Measurements from ENCODE around the gene RPS8.

The RPS8 gene

GRCh38 chr1:44775078-44775929 lies at the start of gene RPS8:
Gene RPS8, plus strand, starts transcription at chr1:44775540. Its CDS starts 57 bp downstream, at chr1:44775597.
- peak within 1 kb of the TSS; percentile 90 for H3K27ac ChIP-seq
- no peak for TF ChIP-seq CTCF (conservative IDR thresholded peaks at IDR 0.05)

GRCh38 chr1:44730741-44731512 lies 44.4 kb upstream of the RPS8 start, which contains the start of gene RNU5D-1:
Gene RNU5D-1, minus strand, starts transcription at chr1:44731170.
- TF ChIP-seq CTCF (conservative IDR thresholded peaks at IDR 0.05): peak; percentile 86

DNA sequence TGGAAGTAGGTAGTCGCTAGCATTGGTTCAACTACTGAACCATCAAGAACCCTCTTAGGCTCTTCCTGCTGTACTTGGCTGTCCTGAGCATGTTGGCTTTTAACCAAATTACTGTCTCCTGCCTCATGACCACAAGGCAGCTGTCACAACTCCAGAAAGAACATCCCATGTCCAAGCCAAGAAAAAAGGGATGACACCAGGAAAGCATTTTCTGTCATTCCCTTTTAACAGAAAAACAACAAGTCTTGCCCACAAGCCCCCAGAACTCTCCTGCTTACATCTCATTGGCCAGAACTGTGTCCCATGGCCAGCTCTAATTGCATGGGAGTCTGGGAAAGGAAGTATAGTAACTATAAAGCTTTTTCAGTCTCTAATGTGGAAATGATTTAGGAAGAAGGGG lies 42.0 kb upstream of the RPS8 start:
- TF ChIP-seq CTCF (conservative IDR thresholded peaks at IDR 0.05): no peak

More at GRCh38 chr1:44730741-44731512, 44.4 kb upstream of the RPS8 start, which contains the start of gene RNU5D-1:
- H3K27ac ChIP-seq: peak within 1 kb of the TSS; percentile 91

GRCh38 chr1:44733784-44734183 lies 41.6 kb upstream of the RPS8 start:
- TF ChIP-seq CTCF (conservative IDR thresholded peaks at IDR 0.05): no peak
- H3K27ac ChIP-seq: no peak overlapping the region

More for the DNA sequence above, 42.0 kb upstream of the RPS8 start:
- H3K27ac ChIP-seq: no peak overlapping the region

GRCh38 chr1:44735992-44736391 lies 39.3 kb upstream of the RPS8 start:
- TF ChIP-seq CTCF (conservative IDR thresholded peaks at IDR 0.05): no peak
- no peak overlapping the region for H3K27ac ChIP-seq

- H3K27ac ChIP-seq: peak overlapping the region; percentile 69
Measured at GRCh38 chr1:44738953-44739306, 36.4 kb upstream of the RPS8 start.

GRCh38 chr1:44739307-44740178 lies 35.8 kb upstream of the RPS8 start, which contains the start of gene KIF2C:
Gene KIF2C, plus strand, starts transcription at chr1:44739837. Its CDS starts 96 bp downstream, at chr1:44739933.
- TF ChIP-seq CTCF (conservative IDR thresholded peaks at IDR 0.05): no peak
- peak within 1 kb of the TSS; percentile 69 for H3K27ac ChIP-seq

Data from VCaP (cell line).